GM12891 (cell line): Measurements from ENCODE around the gene RPL21.

Experiments
- DNase-seq: peaks from one replicate; pipeline ENCODE4 v3.0.0; 2011; ENCODE audit warnings: low spot score; ENCODE audit not compliant: insufficient read length
- FAIRE-seq: peaks from 2 replicates; lab custom pipeline; 2011; peaks lifted over from hg19 to GRCh38; lab: Jason Lieb, UNC
- PAX5 ChIP-seq: IDR thresholded peaks from 2 replicates; pipeline ENCODE4 v1.6.1; 2011; ENCODE audit warnings: low read length, moderate library complexity, mild to moderate bottlenecking; ENCODE audit not compliant: insufficient read depth, severe bottlenecking
- POLR2A ChIP-seq: IDR thresholded peaks from 2 replicates; pipeline ENCODE4 v1.6.1; 2011; ENCODE audit warnings: low read depth, low read length, control low read depth
- POLR2AphosphoS5 ChIP-seq: IDR thresholded peaks from 2 replicates; pipeline ENCODE4 v1.6.1; 2011; ENCODE audit warnings: low read depth, low read length, control low read depth
- POU2F2 ChIP-seq: IDR thresholded peaks from 2 replicates; pipeline ENCODE4 v1.6.1; 2011; ENCODE audit warnings: low read depth, mild to moderate bottlenecking, control low read depth, low read length, moderate library complexity
- SPI1 ChIP-seq: IDR thresholded peaks from 2 replicates; pipeline ENCODE4 v1.6.1; 2011; ENCODE audit warnings: low read depth, low read length, control low read depth
- TAF1 ChIP-seq: IDR thresholded peaks from 2 replicates; pipeline ENCODE4 v1.6.1; 2011; ENCODE audit warnings: low read depth, low read length, control low read depth

Gene RPL21

GRCh38 chr13:27300941-27301586, 49.7 kb downstream of the RPL21 start:
- no peak for DNase-seq
- FAIRE-seq, result no peak
- no peak for TF ChIP-seq POLR2AphosphoS5
- no peak for TF ChIP-seq POLR2A
- TF ChIP-seq PAX5, result no peak

- TF ChIP-seq PAX5, result no peak
- TF ChIP-seq POU2F2, result no peak
- TF ChIP-seq TAF1, result no peak
- TF ChIP-seq SPI1, result no peak
- no peak for TF ChIP-seq POLR2AphosphoS5
- no peak for TF ChIP-seq POLR2A
- no peak for FAIRE-seq
These were observed 51.4 kb downstream of the RPL21 start for GRCh38 chr13:27302643-27303262.

GRCh38 chr13:27304099-27304498, 52.7 kb downstream of the RPL21 start:
- TF ChIP-seq TAF1 (no peak), SPI1 (no peak), PAX5 (no peak), POLR2A (no peak), POU2F2 (no peak), POLR2AphosphoS5 (no peak)
- no peak for FAIRE-seq

More at GRCh38 chr13:27302643-27303262, 51.4 kb downstream of the RPL21 start:
- no peak for DNase-seq

DNA sequence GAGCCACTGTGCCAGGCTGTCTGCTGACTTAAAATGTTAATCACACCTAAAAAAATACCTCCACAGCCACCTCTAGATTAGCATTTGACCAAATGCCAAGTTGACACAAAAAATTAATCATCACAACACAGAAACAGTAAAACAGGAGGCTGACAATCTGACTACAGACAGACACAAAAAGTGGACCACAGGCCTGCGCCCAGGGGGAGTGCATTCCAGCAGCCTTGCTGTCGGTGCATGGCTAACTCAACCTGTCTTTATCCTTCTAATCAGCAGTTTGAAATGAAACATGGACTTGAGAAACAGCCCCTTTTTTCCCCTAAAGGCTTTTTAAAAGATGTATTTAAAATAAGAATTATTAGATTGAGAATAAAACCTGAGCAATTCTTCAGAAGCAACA, 53.3 kb downstream of the RPL21 start:
- TF ChIP-seq SPI1 (no peak), TAF1 (no peak), POU2F2 (no peak), PAX5 (no peak), POLR2A (no peak), POLR2AphosphoS5 (no peak)
- DNase-seq (no peak), FAIRE-seq (no peak)

More at GRCh38 chr13:27304099-27304498, 52.7 kb downstream of the RPL21 start:
- no peak for DNase-seq
